ENCODE results near the gene INPP5D.

Gene INPP5D

GRCh38 chr2:233213975-233214374 is 153.8 kb downstream of the INPP5D start:
- DNase-seq = no peak

GRCh38 chr2:233217892-233218377 is 157.8 kb downstream of the INPP5D start:
- no peak for DNase-seq

- no peak for DNase-seq
Measured at GRCh38 chr2:233218836-233219235, 158.7 kb downstream of the INPP5D start.

DNA sequence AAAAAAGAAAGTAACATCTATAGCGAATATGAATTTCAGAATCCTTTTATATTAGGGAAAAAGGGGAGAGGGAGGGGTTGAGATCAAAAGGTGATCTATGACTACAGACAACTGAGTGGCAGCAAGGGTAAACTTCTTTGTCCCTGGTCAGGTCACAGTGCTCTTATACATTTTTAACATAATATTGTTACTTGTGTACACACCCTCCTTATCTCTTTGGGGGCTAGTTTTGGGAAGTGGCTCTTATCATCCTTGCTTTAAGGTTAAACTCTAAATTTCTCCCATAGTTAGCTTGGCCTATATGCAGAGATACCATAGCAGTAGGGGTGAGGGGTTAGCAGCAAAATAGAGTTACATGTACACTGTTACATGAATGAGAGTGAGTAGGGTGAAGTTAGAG is 159.7 kb downstream of the INPP5D start:
- DNase-seq = no peak

DNA sequence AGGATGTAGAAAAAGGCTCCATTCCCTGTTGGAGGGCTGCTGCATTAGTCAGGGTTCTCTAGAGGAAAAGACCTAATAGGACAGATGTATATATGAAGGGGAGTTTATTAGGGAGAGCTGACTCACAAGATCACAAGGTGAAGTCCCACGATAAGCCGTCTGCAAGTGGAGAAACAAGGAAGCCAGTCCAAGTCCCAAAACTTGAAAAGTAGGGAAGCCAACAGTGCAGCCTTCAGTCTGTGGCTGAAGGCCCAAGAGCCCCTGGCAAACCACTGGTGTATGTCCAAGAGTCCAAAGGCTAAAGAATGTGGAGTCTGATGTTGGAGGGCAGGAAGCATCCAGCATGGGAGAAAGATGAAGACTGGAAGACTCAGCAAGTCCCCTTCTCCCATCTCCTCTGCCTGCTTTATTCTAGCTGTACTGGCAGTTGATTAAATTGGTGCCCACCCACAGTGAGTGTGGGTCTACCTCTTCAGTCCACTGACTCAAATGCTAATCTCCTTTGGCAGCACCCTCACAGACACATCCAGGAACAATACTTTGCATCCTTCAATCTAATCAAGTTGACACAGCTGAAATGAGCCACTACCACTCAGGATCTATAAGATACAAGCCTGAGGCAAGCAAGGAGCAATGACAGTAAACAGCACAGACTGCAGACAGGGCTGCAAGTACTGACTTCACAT is 161.4 kb downstream of the INPP5D start:
- DNase-seq = no peak

DNA sequence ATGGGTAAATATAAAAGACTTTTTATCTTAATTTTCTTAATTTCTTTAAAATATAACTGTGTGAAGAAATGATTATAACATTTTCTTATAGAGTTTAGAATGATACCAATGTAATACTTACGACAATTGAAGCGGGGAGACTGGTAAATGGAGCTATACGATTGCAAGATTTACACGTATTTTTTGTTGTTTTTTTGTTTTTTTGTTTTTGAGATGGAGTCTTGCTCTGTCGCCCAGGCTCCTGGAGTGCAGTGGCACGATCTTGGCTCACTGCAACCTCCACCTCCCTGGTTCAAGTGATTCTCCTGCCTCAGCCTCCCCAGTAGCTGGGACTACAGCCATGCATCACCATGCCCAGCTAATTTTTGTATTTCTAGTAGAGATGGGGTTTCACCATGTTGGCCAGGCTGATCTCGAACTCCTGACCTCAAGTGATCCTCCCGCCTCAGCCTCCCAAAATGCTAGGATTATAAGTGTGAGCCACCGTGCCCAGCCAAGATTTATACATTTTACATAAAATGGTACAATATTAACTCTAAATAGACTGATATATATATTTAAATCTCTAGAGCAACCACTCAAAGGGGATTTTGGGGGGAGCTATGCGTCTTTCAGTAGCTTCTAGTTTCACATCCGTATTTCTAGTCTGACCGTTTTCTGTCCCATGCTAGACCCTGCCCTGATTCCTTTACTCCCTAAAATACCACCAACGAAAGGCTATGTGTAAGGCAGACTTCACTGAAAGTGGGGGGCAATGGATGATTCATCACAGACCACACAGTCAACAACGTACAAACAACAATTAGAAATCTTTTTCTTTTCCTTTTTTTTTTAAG is 163.1 kb downstream of the INPP5D start:
- no peak for DNase-seq

GRCh38 chr2:233225230-233226068 is 165.3 kb downstream of the INPP5D start:
- DNase-seq = no peak

- DNase-seq = no peak
Measured at GRCh38 chr2:233226511-233227031, 166.4 kb downstream of the INPP5D start.

DNA sequence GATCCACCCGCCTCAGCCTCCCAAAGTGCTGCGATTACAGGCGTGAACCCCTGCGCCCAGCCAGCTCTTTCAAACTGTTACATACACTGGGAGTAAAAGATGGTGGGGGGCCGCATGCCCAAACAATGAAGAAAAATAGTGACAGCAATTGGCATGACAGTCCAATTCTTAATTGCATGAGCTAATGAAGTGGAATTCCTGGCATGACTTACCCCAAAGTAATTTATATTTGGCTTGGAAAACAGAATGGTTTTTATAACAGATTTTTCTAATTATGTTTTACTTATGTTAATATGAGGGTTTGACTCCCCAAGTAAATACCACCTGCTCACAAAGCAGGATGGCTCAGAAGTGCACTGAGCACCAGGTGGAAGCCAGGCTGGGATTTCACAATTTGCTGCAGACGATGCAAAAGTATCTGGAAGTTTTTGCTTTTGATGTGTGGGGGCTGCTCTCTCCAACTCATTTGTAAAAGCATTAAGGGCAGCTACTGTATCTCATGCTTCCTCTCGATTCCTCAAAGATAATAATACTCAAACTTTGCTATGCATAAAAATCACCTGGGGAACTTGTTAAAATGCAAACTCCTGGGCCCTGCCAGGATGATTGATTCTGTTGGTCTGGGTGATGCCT is 167.3 kb downstream of the INPP5D start:
- DNase-seq = no peak

GRCh38 chr2:233228376-233228775 is 168.2 kb downstream of the INPP5D start:
- no peak for DNase-seq

DNA sequence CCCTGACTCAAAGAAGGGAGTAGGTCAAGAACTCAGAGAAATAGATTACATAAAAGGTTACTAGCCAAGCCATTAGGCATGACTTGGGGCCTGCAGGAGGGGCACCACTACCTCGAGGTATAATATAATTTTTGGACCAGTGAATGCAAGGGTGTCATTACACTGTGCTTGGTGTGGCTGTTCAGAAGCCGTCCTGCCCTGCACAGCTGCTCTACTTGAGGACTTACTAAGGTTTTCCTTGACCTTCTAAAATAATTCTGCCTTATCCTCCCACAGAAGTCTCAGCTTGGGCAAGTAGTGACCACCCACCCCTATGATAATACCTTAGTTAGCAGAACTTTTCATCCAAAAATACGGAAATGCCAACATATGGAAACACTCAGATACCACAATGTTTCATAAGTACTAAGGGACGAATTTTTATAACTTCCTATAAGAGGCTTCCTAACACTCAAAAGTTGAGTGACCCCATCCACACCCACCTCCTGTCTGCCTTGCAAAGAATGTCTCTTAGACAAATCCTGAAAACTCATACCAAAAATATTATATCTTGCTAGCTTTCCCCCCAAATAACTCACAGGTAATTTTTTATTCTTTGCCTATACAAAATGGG is 173.6 kb downstream of the INPP5D start:
- DNase-seq = no peak

DNA sequence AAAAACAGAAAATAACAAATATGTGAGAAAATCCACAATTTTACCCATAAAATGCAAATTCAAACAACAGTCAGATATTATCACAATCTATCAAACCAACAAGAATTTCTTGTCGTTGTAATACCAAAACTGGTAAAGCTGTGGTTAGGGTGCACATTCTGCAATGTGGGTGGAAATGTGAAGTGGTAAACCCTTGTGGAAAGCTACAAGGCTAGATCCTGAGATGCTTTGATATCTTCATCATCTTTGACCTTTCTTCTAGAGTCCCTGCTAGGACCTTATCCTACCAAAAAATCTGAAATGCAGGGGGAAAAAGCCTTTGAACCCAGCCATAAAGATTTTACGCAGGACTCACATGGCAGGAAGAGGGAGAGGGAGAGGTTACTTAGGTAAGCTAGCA is 174.1 kb downstream of the INPP5D start:
- DNase-seq = no peak

- DNase-seq = no peak
Measured at GRCh38 chr2:233234996-233235395, 174.9 kb downstream of the INPP5D start.

GRCh38 chr2:233235977-233236376 is 175.8 kb downstream of the INPP5D start:
- DNase-seq = no peak

- no peak for DNase-seq
Measured at GRCh38 chr2:233236820-233237589, 176.9 kb downstream of the INPP5D start.

- DNase-seq = no peak
Measured at GRCh38 chr2:233240897-233241296, 180.8 kb downstream of the INPP5D start.

GRCh38 chr2:233241803-233242202 is 181.7 kb downstream of the INPP5D start:
- DNase-seq = no peak

- DNase-seq = no peak
Measured at GRCh38 chr2:233242231-233242927, 182.2 kb downstream of the INPP5D start.

GRCh38 chr2:233243348-233243747 is 183.2 kb downstream of the INPP5D start:
- no peak for DNase-seq

DNA sequence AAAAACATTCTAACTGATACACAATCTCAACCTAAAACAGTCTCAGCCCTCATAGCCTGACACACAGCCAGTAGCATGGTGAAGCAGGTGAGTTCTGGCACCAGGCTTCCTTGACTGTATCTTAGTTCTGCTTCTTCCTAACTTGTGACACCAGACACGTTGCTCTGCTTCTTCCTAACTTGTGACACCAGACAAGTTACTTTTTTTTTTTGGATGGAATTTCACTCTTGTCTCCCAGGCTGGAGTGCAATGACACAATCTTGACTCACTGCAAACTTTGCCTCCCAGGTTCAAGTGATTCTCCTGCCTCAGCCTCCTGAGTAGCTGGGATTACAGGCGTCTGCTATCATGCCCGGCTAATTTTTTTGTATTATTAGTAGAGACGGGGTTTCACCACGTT is 184.7 kb downstream of the INPP5D start:
- DNase-seq = no peak

DNA sequence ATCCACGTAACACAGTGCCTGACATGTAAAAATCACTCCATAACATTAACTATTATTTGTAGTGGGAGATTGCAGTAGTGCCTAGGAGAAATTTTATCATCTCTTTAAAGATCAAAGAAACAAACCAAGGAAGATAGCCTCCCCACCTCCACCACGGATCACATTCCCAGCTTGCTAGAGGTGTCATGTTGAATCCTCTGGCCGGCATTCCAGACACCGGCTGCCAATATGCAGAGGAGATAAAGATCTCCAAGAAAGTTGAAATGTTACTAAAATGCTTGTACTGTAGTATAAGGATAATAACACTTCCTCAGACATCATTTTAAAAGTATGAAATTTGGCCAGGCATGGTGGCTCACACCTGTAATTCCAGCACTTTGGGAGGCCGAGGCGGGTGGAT is 185.3 kb downstream of the INPP5D start:
- DNase-seq = no peak

Measured in midbrain (tissue), 1 donor.